ENCODE measurements around the gene MBTD1.

DNA sequence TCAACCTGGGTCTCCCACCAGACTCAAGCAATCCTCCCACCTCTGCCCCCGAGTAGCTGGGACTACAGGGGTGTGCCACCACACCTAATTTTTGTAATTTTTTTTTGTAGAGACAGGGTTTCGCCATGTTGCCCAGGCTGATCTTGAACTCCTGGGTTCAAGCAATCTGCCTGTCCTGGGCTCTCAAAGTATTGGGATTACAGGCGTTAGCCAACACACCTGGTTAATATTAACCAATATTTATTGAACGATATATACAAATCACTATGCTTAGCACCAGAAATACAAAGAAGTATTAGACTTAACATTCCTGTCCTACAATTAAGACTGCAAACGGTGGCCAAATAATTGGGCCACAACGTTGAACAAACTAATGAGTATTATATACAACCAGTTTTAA lies 4.2 kb downstream of the MBTD1 start:
- TF ChIP-seq, protein P1, sequence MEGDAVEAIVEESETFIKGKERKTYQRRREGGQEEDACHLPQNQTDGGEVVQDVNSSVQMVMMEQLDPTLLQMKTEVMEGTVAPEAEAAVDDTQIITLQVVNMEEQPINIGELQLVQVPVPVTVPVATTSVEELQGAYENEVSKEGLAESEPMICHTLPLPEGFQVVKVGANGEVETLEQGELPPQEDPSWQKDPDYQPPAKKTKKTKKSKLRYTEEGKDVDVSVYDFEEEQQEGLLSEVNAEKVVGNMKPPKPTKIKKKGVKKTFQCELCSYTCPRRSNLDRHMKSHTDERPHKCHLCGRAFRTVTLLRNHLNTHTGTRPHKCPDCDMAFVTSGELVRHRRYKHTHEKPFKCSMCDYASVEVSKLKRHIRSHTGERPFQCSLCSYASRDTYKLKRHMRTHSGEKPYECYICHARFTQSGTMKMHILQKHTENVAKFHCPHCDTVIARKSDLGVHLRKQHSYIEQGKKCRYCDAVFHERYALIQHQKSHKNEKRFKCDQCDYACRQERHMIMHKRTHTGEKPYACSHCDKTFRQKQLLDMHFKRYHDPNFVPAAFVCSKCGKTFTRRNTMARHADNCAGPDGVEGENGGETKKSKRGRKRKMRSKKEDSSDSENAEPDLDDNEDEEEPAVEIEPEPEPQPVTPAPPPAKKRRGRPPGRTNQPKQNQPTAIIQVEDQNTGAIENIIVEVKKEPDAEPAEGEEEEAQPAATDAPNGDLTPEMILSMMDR (IDR thresholded peaks at IDR 0.05): no peak
- TF ChIP-seq POLR2A (IDR thresholded peaks at IDR 0.05): no peak

Measured in body of pancreas (tissue), 4 donors.